H1 (cell line): ENCODE results near the gene FOXO1. TPM values are rescaled to one million over a fixed set of nuclear protein-coding genes. Genes with fewer than 3 reads are reported as not detected.

ENCODE experiments used
- CTCF ChIA-PET: fragments of 300-600 bp; sonication (Branson Sonifier 250); formaldehyde crosslinking; loops from one replicate; lab custom pipeline; 2021; ENCODE audit not compliant: partially characterized antibody; lab: Charles Lee
- POLR2A ChIA-PET: fragments of 300-600 bp; sonication (Branson Sonifier 250); formaldehyde crosslinking; loops from one replicate; lab custom pipeline; 2021; ENCODE audit warnings: inconsistent platforms; ENCODE audit not compliant: partially characterized antibody; lab: Charles Lee
- DNase-seq, 2 experiments: peaks; one replicate each; pipeline versions ENCODE4 v3.0.0 to v3.0.0-alpha.2; 2010 to 2022; ENCODE audit warnings: low spot score in 2 of 2, low read depth in 1 of 2, mixed read lengths in 1 of 2
- FAIRE-seq: peaks from 2 replicates; lab custom pipeline; 2011; peaks lifted over from hg19 to GRCh38; lab: Jason Lieb, UNC
- H2AFZ ChIP-seq: 2 replicates; pipeline ENCODE4 v1.8.1; 2012; ENCODE audit warnings: low read length, inconsistent platforms
- H2AK5ac ChIP-seq: 2 replicates; pipeline ENCODE4 v1.6.1; 2013; ENCODE audit warnings: low read depth, low read length
- H2BK120ac ChIP-seq: replicated peaks from 2 replicates; pipeline ENCODE3; 2013; ENCODE audit warnings: low read depth, low read length, inconsistent platforms
- H2BK12ac ChIP-seq: 2 replicates; pipeline ENCODE4 v1.6.1; 2013; ENCODE audit warnings: low read depth, low read length
- H2BK15ac ChIP-seq: 2 replicates; pipeline ENCODE4 v1.6.1; 2013; ENCODE audit warnings: low read length
- H2BK20ac ChIP-seq: 2 replicates; pipeline ENCODE4 v1.6.1; 2013; ENCODE audit warnings: low read length
- H2BK5ac ChIP-seq: 2 replicates; pipeline ENCODE4 v1.6.1; 2013; ENCODE audit warnings: low read depth, low read length
- H3K14ac ChIP-seq: 2 replicates; pipeline ENCODE4 v1.6.1; 2013; ENCODE audit warnings: inconsistent platforms; ENCODE audit not compliant: insufficient read length
- H3K18ac ChIP-seq: 2 replicates; pipeline ENCODE4 v1.6.1; 2013; ENCODE audit warnings: low read length; ENCODE audit errors: extremely low read depth
- H3K23ac ChIP-seq: 2 replicates; pipeline ENCODE4 v1.6.1; 2013; ENCODE audit warnings: inconsistent platforms; ENCODE audit not compliant: insufficient read length
- H3K23me2 ChIP-seq: 2 replicates; pipeline ENCODE4 v1.6.1; 2013; ENCODE audit warnings: low read depth, low read length
- H3K27ac ChIP-seq: 2 replicates; pipeline ENCODE4 v1.6.1; 2011; ENCODE audit warnings: low read depth, low read length, inconsistent platforms
- H3K27me3 ChIP-seq, 4 experiments: replicated peaks in 1 of 4; 1 replicate in 1 of 4; 2 replicates in 3 of 4; pipeline versions ENCODE4 v1.6.1 to v1.8.1; 2011 to 2013; ENCODE audit warnings: low read length in 3 of 4, mild to moderate bottlenecking in 3 of 4, inconsistent platforms in 2 of 4, mixed read lengths in 2 of 4, moderate library complexity in 1 of 4; ENCODE audit not compliant: control insufficient read depth in 3 of 4, insufficient read depth in 3 of 4; ENCODE audit errors: extremely low read depth in 1 of 4
- H3K36me3 ChIP-seq, 4 experiments: 2 replicates each; pipeline versions ENCODE4 v1.6.1 to v1.8.1; 2011 to 2013; ENCODE audit warnings: mild to moderate bottlenecking in 4 of 4, low read length in 3 of 4, moderate library complexity in 2 of 4, control low read depth in 1 of 4, inconsistent platforms in 1 of 4; ENCODE audit not compliant: insufficient read depth in 4 of 4, control insufficient read depth in 2 of 4
- H3K4ac ChIP-seq: replicated peaks from 2 replicates; pipeline ENCODE3; 2013; ENCODE audit warnings: low read length, low read depth, mixed read lengths, inconsistent platforms; ENCODE audit not compliant: insufficient read length
- H3K4me1 ChIP-seq, 4 experiments: replicated peaks in 1 of 4; 1 replicate in 1 of 4; 2 replicates in 3 of 4; pipeline versions ENCODE4 v1.6.1 to v1.8.1; 2011 to 2013; ENCODE audit warnings: low read length in 3 of 4, inconsistent platforms in 2 of 4, mixed read lengths in 1 of 4; ENCODE audit not compliant: insufficient read depth in 4 of 4, control insufficient read depth in 3 of 4
- H3K4me2 ChIP-seq, 2 experiments: 2 replicates each; pipeline versions ENCODE4 v1.6.1 to v1.8.1; 2011 to 2013; ENCODE audit warnings: low read depth in 2 of 2, low read length in 2 of 2, control low read depth in 1 of 2, inconsistent platforms in 1 of 2, mild to moderate bottlenecking in 1 of 2; ENCODE audit not compliant: insufficient read depth in 1 of 2
- H3K4me3 ChIP-seq, 4 experiments: fragments of 200-600, 300-600 bp in 1 of 4; sonication (generic), shearing (Covaris generic), sonication (Bioruptor Twin) in 1 of 4; 2 replicates each; pipeline versions ENCODE4 v1.5.1 to v1.8.1; 2011 to 2016; ENCODE audit warnings: low read length in 4 of 4, low read depth in 3 of 4, control low read depth in 2 of 4, inconsistent platforms in 2 of 4, mild to moderate bottlenecking in 2 of 4, mixed read lengths in 1 of 4, moderate library complexity in 1 of 4; ENCODE audit not compliant: insufficient read depth in 2 of 4; ENCODE audit errors: extremely low read depth in 1 of 4
- H3K56ac ChIP-seq: replicated peaks from 2 replicates; pipeline ENCODE3; 2013; ENCODE audit warnings: low read depth, mild to moderate bottlenecking, mixed read lengths, low read length, inconsistent platforms; ENCODE audit not compliant: insufficient read length
- H3K79me1 ChIP-seq: 2 replicates; pipeline ENCODE4 v1.6.1; 2013; ENCODE audit warnings: low read depth, low read length, control low read depth
- H3K79me2 ChIP-seq, 2 experiments: 2 replicates each; pipeline versions ENCODE4 v1.6.1 to v1.8.1; 2012 to 2013; ENCODE audit warnings: low read length in 2 of 2, mild to moderate bottlenecking in 2 of 2, inconsistent platforms in 1 of 2; ENCODE audit not compliant: insufficient read depth in 2 of 2, control insufficient read depth in 1 of 2
- H3K9ac ChIP-seq, 4 experiments: replicated peaks in 1 of 4; 1 replicate in 1 of 4; 2 replicates in 3 of 4; pipeline versions ENCODE4 v1.6.1 to v1.8.1; 2011 to 2013; ENCODE audit warnings: low read depth in 3 of 4, low read length in 3 of 4, control low read depth in 2 of 4, mild to moderate bottlenecking in 2 of 4, moderate library complexity in 2 of 4, inconsistent platforms in 1 of 4; ENCODE audit errors: extremely low read depth in 1 of 4
- H3K9me3 ChIP-seq, 2 experiments: 2 replicates each; pipeline versions ENCODE4 v1.6.1 to v1.8.1; 2012 to 2013; ENCODE audit warnings: mild to moderate bottlenecking in 2 of 2, moderate library complexity in 2 of 2, control low read depth in 1 of 2, inconsistent platforms in 1 of 2, low read depth in 1 of 2, low read length in 1 of 2, mixed read lengths in 1 of 2; ENCODE audit not compliant: insufficient read depth in 2 of 2
- H4K20me1 ChIP-seq, 2 experiments: replicated peaks in 1 of 2; 2 replicates each; pipeline versions ENCODE3 to v1.8.1; 2011 to 2013; ENCODE audit warnings: inconsistent platforms in 2 of 2, low read length in 2 of 2, mild to moderate bottlenecking in 1 of 2; ENCODE audit not compliant: insufficient read depth in 2 of 2, control insufficient read depth in 1 of 2
- H4K5ac ChIP-seq: 2 replicates; pipeline ENCODE4 v1.6.1; 2013; ENCODE audit warnings: low read length, low read depth, mixed read lengths, inconsistent platforms; ENCODE audit not compliant: insufficient read length
- H4K8ac ChIP-seq: 2 replicates; pipeline ENCODE4 v1.8.0; 2013; ENCODE audit warnings: mild to moderate bottlenecking, moderate library complexity, low read length, inconsistent platforms; ENCODE audit not compliant: insufficient read depth; ENCODE audit errors: extremely low read depth
- H4K91ac ChIP-seq: replicated peaks from 2 replicates; pipeline ENCODE3; 2013; ENCODE audit warnings: low read length, mixed read lengths, inconsistent platforms; ENCODE audit not compliant: insufficient read length
- BACH1 ChIP-seq: IDR thresholded peaks from 2 replicates; pipeline ENCODE4 v1.6.1; 2012; ENCODE audit warnings: low read length, improper control_type of control experiment
- KDM5A ChIP-seq: fragments of 200-600 bp; IDR thresholded peaks from 2 replicates; pipeline ENCODE4 v1.7.1; 2012; ENCODE audit warnings: mild to moderate bottlenecking, low read length, inconsistent platforms, mixed read lengths
- MAFK ChIP-seq: IDR thresholded peaks from 2 replicates; pipeline ENCODE4 v1.6.1; 2012; ENCODE audit warnings: low read depth, mild to moderate bottlenecking, improper control_type of control experiment, low read length
- PHF8 ChIP-seq: fragments of 200-600 bp; sonication (generic); conservative IDR thresholded peaks from 2 replicates; pipeline ENCODE4 v1.7.1; 2012; ENCODE audit warnings: low read depth, mild to moderate bottlenecking, inconsistent platforms, low read length, moderate library complexity
- WGBS, 2 experiments: shearing (Covaris generic) in 1 of 2; methylation state at CpG; one replicate each; pipeline versions ENCODE4 v1.1.6 to v1.1.7; 2013 to 2015; ENCODE audit warnings: low lambda C conversion rate in 2 of 2, mixed read lengths in 2 of 2, inconsistent platforms in 1 of 2, low coverage in 1 of 2, missing lambda C conversion rate in 1 of 2; ENCODE audit not compliant: insufficient replicate concordance in 2 of 2, insufficient coverage in 1 of 2, insufficient read length in 1 of 2; ENCODE audit errors: extremely low coverage in 1 of 2, missing lambda C conversion rate in 1 of 2; 5-methylcytosine and 5-hydroxymethylcytosine counted together
- polyA plus RNA-seq, 7 experiments: library from polyadenylated mRNA; depleted of rRNA in 3 of 7; stranded (reverse) in 5 of 7; unstranded in 2 of 7; fragments of >200 nt in 5 of 7; fragments of 200-250 nt in 2 of 7; gene quantifications; 1 replicate in 5 of 7; 2 replicates in 1 of 7; 4 replicates in 1 of 7; pipeline versions ENCODE4 v1.2.1 to v1.2.3, GENCODE V29; 2011 to 2013; ENCODE audit warnings: missing spikeins in 2 of 7, mixed read lengths in 2 of 7
- total RNA-seq: library from RNA; stranded (reverse); fragmentation: NEBNext Ultra II Directional; extraction: Animal tissue kit (Norgen Biotek cat#: 25700); gene quantifications from 2 replicates; pipeline ENCODE4 v1.2.1, GENCODE V29; 2021

The FOXO1 gene
- total and polyA plus RNA-seq, 2 of the 8 experiments (the other 6 are each of a cell fraction or from before 2014, with no cell fraction given): 35.3 to 56.9 TPM

DNA sequence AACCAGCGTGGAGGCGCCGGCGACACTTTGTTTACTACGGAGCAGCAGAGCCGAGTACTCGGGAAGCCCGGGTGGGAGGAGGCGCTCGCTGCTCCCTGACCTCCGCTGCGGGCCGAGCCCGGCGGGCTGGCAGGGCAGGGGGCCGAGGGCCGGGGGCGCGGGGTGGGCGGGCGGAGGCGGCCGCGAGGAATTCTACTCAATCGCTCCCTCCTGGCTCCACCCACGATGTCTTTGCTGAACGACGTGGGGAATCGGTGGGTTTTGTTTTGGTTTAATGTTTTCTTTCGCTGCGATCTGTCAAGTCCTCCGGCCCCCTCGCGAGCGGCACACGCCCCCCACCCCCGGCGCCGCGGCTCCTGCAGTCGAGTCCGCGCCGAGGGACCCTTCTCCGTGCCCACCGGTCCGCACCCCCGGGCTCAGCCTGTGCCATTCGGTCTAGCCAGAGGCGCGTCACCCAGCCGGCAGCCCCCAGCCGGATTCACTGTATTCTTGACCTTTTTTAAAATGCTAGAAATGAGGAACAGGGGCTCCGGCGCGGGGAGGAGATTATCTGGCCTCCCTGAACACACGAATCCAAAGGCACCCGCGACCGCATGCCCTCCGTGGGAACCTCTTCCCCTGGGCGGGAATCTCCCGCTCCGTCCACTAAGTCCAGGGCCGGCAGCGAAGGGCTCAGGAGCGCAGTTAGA, 636 bp upstream of the FOXO1 start:
- Histone ChIP-seq H3K56ac (peak overlapping the region; percentile 26), H2BK120ac (no peak overlapping the region), H2BK5ac (no peak overlapping the region), H4K20me1 (peaks cover 6 to 10% of the 10 kb centered on the region in 2 experiments), H3K23ac (no peak overlapping the region), H3K23me2 (peaks cover 10% of the 10 kb centered on the region), H3K4me3 (peak overlapping the region; percentile 65 to 98 (median 75)), H3K14ac (no peak overlapping the region), H4K5ac (peak overlapping the region; percentile 63), H4K8ac (no peak overlapping the region), H3K79me2 (peaks cover 15 to 48% of the 10 kb centered on the region in 2 experiments), H2BK15ac (no peak overlapping the region), H2AFZ (no peak overlapping the region), H2AK5ac (no peak overlapping the region), H3K4ac (peak overlapping the region; percentile 97), H3K36me3 (no peaks in the 10 kb centered on the region)
- FAIRE-seq (no peak), DNase-seq (peak in 1 of 2 experiments; percentile 67)
- 2% methylated on average over 30 of the region's 67 CpGs; no CpG with 5 or more reads in 1 of the 2 experiments for WGBS, 2 experiments
- POLR2A ChIA-PET: no interaction called here
- TF ChIP-seq BACH1 (peak; percentile 62), PHF8 (0 out of 2 replicates have a peak, but pooled peaks have one; percentile 3), KDM5A (no peak), MAFK (no peak)
- TF ChIP-seq, all 59 proteins: peak for 2
- H3K27ac ChIP-seq: no peak overlapping the region
- H2BK12ac ChIP-seq: no peak overlapping the region
- no peak overlapping the region for H2BK20ac ChIP-seq
- H3K18ac ChIP-seq: no peak overlapping the region; the same call in 1 of the 2 replicates
- H3K9me3 ChIP-seq: no peaks in the 10 kb centered on the region
- no peak overlapping the region for H3K9ac ChIP-seq
- no peaks in the 10 kb centered on the region; a peak in 1 of 7 replicates for H3K27me3 ChIP-seq
- no peaks in the 10 kb centered on the region; the same call in 1 of the 2 replicates for H3K79me1 ChIP-seq
- H3K4me2 ChIP-seq: peak overlapping the region; percentile 90
- CTCF ChIA-PET: interaction anchor here (1.5 to 3.1 kb wide), 5 partner anchors 8 to 26 kb away, joined by 5 to 74 read pairs (median 8); no protein-coding TSS in a partner anchor
- H4K91ac ChIP-seq: no peak overlapping the region
- peaks cover 4 to 18% (median 9%) of the 10 kb centered on the region in 4 experiments; a peak in 6 of 7 replicates for H3K4me1 ChIP-seq
